Measurements from ENCODE around the gene PPP1R9A.

DNA sequence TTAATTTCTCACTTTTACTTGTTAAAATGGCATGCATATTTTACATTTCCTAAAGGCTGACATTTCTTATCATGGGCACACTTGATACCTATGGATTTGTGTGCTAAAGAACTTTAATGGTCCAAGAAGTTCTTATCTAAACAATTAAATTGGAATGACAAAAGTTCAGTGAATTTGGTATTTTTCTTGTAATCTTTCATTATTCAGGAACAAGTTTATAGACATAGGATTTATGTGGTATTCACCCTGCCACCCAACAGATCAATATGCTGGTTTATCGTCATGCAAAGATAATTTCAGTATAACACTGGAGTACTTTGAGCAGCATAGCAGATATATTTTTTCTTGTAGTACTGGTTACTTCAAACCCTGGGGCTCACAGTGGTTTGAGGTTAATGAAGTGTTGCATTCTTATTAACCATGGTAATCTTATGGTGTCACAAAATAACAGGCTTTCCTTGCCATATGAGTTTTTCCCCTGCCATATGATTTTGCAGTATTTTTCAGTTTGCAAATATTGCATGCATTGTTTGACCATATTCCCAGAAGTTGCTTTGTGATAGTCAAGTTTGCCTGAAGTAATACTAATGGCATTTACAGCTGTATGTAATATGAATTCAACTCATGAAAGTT lies 148.8 kb downstream of the PPP1R9A start:
- no peak for TF ChIP-seq SP1 (IDR thresholded peaks at IDR 0.05)
- no peak for TF ChIP-seq TARDBP (IDR thresholded peaks at IDR 0.05)
- no peak for TF ChIP-seq HDGF (IDR thresholded peaks at IDR 0.05; ENCODE audit: borderline replicate concordance)
- no peak for TF ChIP-seq PKNOX1 (IDR thresholded peaks at IDR 0.05)

All from HEK293T (cell line).